Measurements from ENCODE around the gene ABHD10. TPM values are rescaled to one million over a fixed set of nuclear protein-coding genes. Genes with fewer than 3 reads are reported as not detected.
A peak's percentile ranks its signal among the peaks of the same experiment; 100 is the strongest.

Gene ABHD10
- total and polyA plus RNA-seq, 4 donors, result 8.6 to 21.6 (median 12.9) TPM

DNA sequence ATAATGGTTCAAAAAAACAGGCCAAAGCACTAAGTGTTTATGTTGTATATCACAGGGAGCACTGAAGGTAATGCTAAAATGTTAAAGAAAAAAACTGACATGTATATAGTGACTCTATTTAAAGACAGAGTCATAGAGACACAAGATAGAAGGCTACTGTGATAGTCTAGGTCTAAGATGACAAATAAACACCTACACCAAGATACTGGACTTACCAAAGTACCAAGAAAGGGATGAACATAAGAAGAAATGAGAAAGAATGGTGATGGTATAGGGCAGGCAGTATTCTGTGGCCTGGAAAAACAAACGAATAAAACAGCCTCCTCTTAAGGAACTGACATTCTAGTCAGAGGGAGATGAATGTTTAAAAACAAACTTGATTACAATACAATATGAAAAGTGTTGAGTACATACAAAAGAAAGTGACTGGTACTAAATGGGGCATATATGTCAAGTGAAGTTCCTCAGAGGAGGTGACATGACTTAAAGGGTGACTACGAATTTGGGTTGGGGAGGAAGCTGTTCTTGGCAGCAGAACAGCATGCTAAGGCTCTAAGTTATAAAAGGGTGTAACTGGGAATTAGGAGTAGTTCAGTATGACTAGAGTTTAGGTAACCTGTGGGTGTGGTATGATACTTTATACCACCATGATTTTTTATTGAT, 5.9 kb downstream of the ABHD10 start:
- H3K27ac ChIP-seq (ENCODE audit: low read depth in 1 of 2, low read length in 2 of 2), result no peak overlapping the region
- no peaks in the 10 kb centered on the region for H3K9me3 ChIP-seq (ENCODE audit: control insufficient read depth, low read length)
- peaks cover 0 to 3% of the 10 kb centered on the region in 2 donors for H3K4me1 ChIP-seq (ENCODE audit: control insufficient read depth in 1 of 2, insufficient read depth in 2 of 2, low read length in 2 of 2)
- H3K4me3 ChIP-seq (ENCODE audit: low read length in 2 of 2), result no peak overlapping the region
- DNase-seq (no peak), ATAC-seq (ENCODE audit: low FRiP score) (no peak)
- H3K36me3 ChIP-seq (ENCODE audit: control insufficient read depth in 1 of 2, insufficient read depth in 2 of 2, low read length in 1 of 2), result peaks cover 0 to 3% of the 10 kb centered on the region in 2 donors
- 20 to 34% methylated on average over 2 of the region's 2 CpGs for WGBS, 2 donors
- intact Hi-C loops (cut with DNase I), result loop anchor here in 1 of 2 donors (5.0 kb wide), 1 partner anchor 58 kb away; no protein-coding TSS in a partner anchor
- H3K27me3 ChIP-seq (ENCODE audit: control insufficient read depth in 1 of 2, insufficient read depth in 2 of 2, low read length in 1 of 2), result no peaks in the 10 kb centered on the region

GRCh38 chr3:111986800-111987199, 8.0 kb downstream of the ABHD10 start:
- Histone ChIP-seq H3K27me3 (ENCODE audit: control insufficient read depth in 1 of 2, insufficient read depth in 2 of 2, low read length in 1 of 2) (no peaks in the 10 kb centered on the region), H3K9me3 (ENCODE audit: control insufficient read depth, low read length) (no peaks in the 10 kb centered on the region), H3K4me1 (ENCODE audit: control insufficient read depth in 1 of 2, insufficient read depth in 2 of 2, low read length in 2 of 2) (peaks cover 0 to 2% of the 10 kb centered on the region in 2 donors), H3K36me3 (ENCODE audit: control insufficient read depth in 1 of 2, insufficient read depth in 2 of 2, low read length in 1 of 2) (peaks cover 2 to 3% of the 10 kb centered on the region in 2 donors), H3K27ac (ENCODE audit: low read depth in 1 of 2, low read length in 2 of 2) (no peak overlapping the region), H3K4me3 (ENCODE audit: low read length in 2 of 2) (no peak overlapping the region)
- ATAC-seq (ENCODE audit: low FRiP score) (no peak), DNase-seq (no peak)
- 86 to 89% methylated on average over 3 of the region's 3 CpGs for WGBS, 2 donors
- intact Hi-C loops (cut with DNase I), result loop anchor here in 1 of 2 donors (5.0 kb wide), 1 partner anchor 56 kb away; no protein-coding TSS in a partner anchor

- H3K27me3 ChIP-seq (ENCODE audit: control insufficient read depth in 1 of 2, insufficient read depth in 2 of 2, low read length in 1 of 2), result no peaks in the 10 kb centered on the region
- H3K9me3 ChIP-seq (ENCODE audit: control insufficient read depth, low read length), result no peaks in the 10 kb centered on the region
- ATAC-seq (ENCODE audit: low FRiP score), result peak; percentile 77
- WGBS, 2 donors, result 61 to 72% methylated on average over 3 of the region's 3 CpGs
- intact Hi-C loops (cut with DNase I), result loop anchor here in 1 of 2 donors (5.0 kb wide), 1 partner anchor 53 kb away; no protein-coding TSS in a partner anchor
- H3K27ac ChIP-seq (ENCODE audit: low read depth in 1 of 2, low read length in 2 of 2), result no peak overlapping the region
- H3K4me1 ChIP-seq (ENCODE audit: control insufficient read depth in 1 of 2, insufficient read depth in 2 of 2, low read length in 2 of 2), result no peaks in the 10 kb centered on the region
- DNase-seq, result no peak
- peaks cover 2 to 3% of the 10 kb centered on the region in 2 donors for H3K36me3 ChIP-seq (ENCODE audit: control insufficient read depth in 1 of 2, insufficient read depth in 2 of 2, low read length in 1 of 2)
- no peak overlapping the region for H3K4me3 ChIP-seq (ENCODE audit: low read length in 2 of 2)
Observed at GRCh38 chr3:111989061-111989678, 10.3 kb downstream of the ABHD10 start.

- intact Hi-C loops (cut with DNase I), result no loop called here
- no peak overlapping the region for H3K4me3 ChIP-seq (ENCODE audit: low read length in 2 of 2)
- WGBS, 2 donors, result 70 to 91% methylated on average over 2 of the region's 2 CpGs
- no peaks in the 10 kb centered on the region for H3K27me3 ChIP-seq (ENCODE audit: control insufficient read depth in 1 of 2, insufficient read depth in 2 of 2, low read length in 1 of 2)
- H3K36me3 ChIP-seq (ENCODE audit: control insufficient read depth in 1 of 2, insufficient read depth in 2 of 2, low read length in 1 of 2), result peaks cover 2 to 3% of the 10 kb centered on the region in 2 donors
- H3K27ac ChIP-seq (ENCODE audit: low read depth in 1 of 2, low read length in 2 of 2), result no peak overlapping the region
- DNase-seq (no peak), ATAC-seq (ENCODE audit: low FRiP score) (no peak)
- no peaks in the 10 kb centered on the region for H3K9me3 ChIP-seq (ENCODE audit: control insufficient read depth, low read length)
- no peaks in the 10 kb centered on the region for H3K4me1 ChIP-seq (ENCODE audit: control insufficient read depth in 1 of 2, insufficient read depth in 2 of 2, low read length in 2 of 2)
Observed at GRCh38 chr3:111993038-111993437, 14.2 kb downstream of the ABHD10 start.

GRCh38 chr3:111998636-111999483, 20.0 kb downstream of the ABHD10 start, which contains the start of gene TAGLN3:
Gene TAGLN3 (plus strand): TSS chr3:111998922. CDS start chr3:111999423, 501 bp downstream.
- H3K4me3 ChIP-seq (ENCODE audit: low read length in 2 of 2), result peak within 1 kb of the TSS; percentile 0 to 22
- H3K36me3 ChIP-seq (ENCODE audit: control insufficient read depth in 1 of 2, insufficient read depth in 2 of 2, low read length in 1 of 2), result no peaks in the 10 kb centered on the region
- 9 to 10% methylated on average over 30 of the region's 30 CpGs for WGBS, 2 donors
- DNase-seq (peak in 1 of 2 donors; percentile 75), ATAC-seq (ENCODE audit: low FRiP score) (peak; percentile 34)
- no peaks in the 10 kb centered on the region for H3K27me3 ChIP-seq (ENCODE audit: control insufficient read depth in 1 of 2, insufficient read depth in 2 of 2, low read length in 1 of 2)
- H3K27ac ChIP-seq (ENCODE audit: low read depth in 1 of 2, low read length in 2 of 2), result no peak within 1 kb of the TSS
- no peaks in the 10 kb centered on the region for H3K4me1 ChIP-seq (ENCODE audit: control insufficient read depth in 1 of 2, insufficient read depth in 2 of 2, low read length in 2 of 2)
- H3K9me3 ChIP-seq (ENCODE audit: control insufficient read depth, low read length), result no peaks in the 10 kb centered on the region
- intact Hi-C loops (cut with DNase I), result no loop called here

- WGBS, 2 donors, result 37 to 44% methylated on average over 19 of the region's 19 CpGs
- no peaks in the 10 kb centered on the region for H3K27me3 ChIP-seq (ENCODE audit: control insufficient read depth in 1 of 2, insufficient read depth in 2 of 2, low read length in 1 of 2)
- DNase-seq, result no peak
- H3K4me1 ChIP-seq (ENCODE audit: control insufficient read depth in 1 of 2, insufficient read depth in 2 of 2, low read length in 2 of 2), result no peaks in the 10 kb centered on the region
- intact Hi-C loops (cut with DNase I), result no loop called here
- peak overlapping the region; percentile 0 to 22 for H3K4me3 ChIP-seq (ENCODE audit: low read length in 2 of 2)
- H3K36me3 ChIP-seq (ENCODE audit: control insufficient read depth in 1 of 2, insufficient read depth in 2 of 2, low read length in 1 of 2), result no peaks in the 10 kb centered on the region
- H3K9me3 ChIP-seq (ENCODE audit: control insufficient read depth, low read length), result no peaks in the 10 kb centered on the region
- ATAC-seq (ENCODE audit: low FRiP score), result no peak
- H3K27ac ChIP-seq (ENCODE audit: low read depth in 1 of 2, low read length in 2 of 2), result no peak overlapping the region
Observed at GRCh38 chr3:111999484-112000324, 20.9 kb downstream of the ABHD10 start.

DNA sequence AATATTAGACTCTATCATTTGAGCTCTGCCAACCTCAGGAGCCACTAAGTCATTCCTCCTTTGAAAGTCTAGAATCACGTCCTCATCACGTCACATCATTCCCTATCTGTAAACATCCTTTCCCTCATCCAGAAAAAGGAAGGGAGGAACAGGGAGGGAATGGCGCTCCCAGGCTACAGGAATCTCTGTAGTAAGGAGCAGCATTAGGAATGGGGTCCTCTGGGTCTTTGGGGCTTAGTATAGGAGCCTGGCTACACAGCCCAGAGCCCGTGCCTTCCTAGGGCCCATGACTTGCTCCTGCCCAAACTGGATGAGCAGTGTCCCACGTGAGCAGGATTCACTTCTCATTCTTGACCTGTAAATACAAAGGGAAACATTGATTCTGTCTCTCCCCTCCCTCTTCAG, 21.5 kb downstream of the ABHD10 start:
- intact Hi-C loops (cut with DNase I), result no loop called here
- DNase-seq (no peak), ATAC-seq (ENCODE audit: low FRiP score) (no peak)
- no peaks in the 10 kb centered on the region for H3K4me1 ChIP-seq (ENCODE audit: control insufficient read depth in 1 of 2, insufficient read depth in 2 of 2, low read length in 2 of 2)
- H3K27me3 ChIP-seq (ENCODE audit: control insufficient read depth in 1 of 2, insufficient read depth in 2 of 2, low read length in 1 of 2), result no peaks in the 10 kb centered on the region
- H3K4me3 ChIP-seq (ENCODE audit: low read length in 2 of 2), result no peak overlapping the region
- 95 to 96% methylated on average over 5 of the region's 5 CpGs for WGBS, 2 donors
- H3K36me3 ChIP-seq (ENCODE audit: control insufficient read depth in 1 of 2, insufficient read depth in 2 of 2, low read length in 1 of 2), result no peaks in the 10 kb centered on the region
- no peak overlapping the region for H3K27ac ChIP-seq (ENCODE audit: low read depth in 1 of 2, low read length in 2 of 2)
- no peaks in the 10 kb centered on the region for H3K9me3 ChIP-seq (ENCODE audit: control insufficient read depth, low read length)

DNA sequence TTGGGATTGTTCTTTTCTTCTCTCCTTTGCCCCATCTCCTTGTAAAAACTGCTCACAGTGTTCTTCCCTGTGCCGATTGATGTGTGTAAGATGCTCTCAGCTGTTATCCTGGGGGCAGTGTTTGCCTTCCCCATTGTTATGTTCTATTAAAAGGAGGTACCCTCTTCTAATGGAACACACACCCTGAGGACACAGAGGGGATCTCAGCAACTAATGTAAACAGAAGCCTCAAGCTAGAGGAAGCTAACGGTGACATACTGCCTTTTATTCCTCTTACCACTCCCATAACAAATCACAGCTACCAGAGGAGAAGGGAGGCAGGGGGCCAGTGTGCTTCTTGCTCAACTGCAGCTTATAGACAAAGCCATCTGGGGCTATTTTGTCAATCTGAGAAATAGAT, 22.1 kb downstream of the ABHD10 start:
- no peaks in the 10 kb centered on the region for H3K36me3 ChIP-seq (ENCODE audit: control insufficient read depth in 1 of 2, insufficient read depth in 2 of 2, low read length in 1 of 2)
- no peaks in the 10 kb centered on the region for H3K4me1 ChIP-seq (ENCODE audit: control insufficient read depth in 1 of 2, insufficient read depth in 2 of 2, low read length in 2 of 2)
- intact Hi-C loops (cut with DNase I), result no loop called here
- H3K27me3 ChIP-seq (ENCODE audit: control insufficient read depth in 1 of 2, insufficient read depth in 2 of 2, low read length in 1 of 2), result no peaks in the 10 kb centered on the region
- 94 to 98% methylated on average over 2 of the region's 2 CpGs for WGBS, 2 donors
- ATAC-seq (ENCODE audit: low FRiP score) (no peak), DNase-seq (no peak)
- H3K27ac ChIP-seq (ENCODE audit: low read depth in 1 of 2, low read length in 2 of 2), result no peak overlapping the region
- H3K9me3 ChIP-seq (ENCODE audit: control insufficient read depth, low read length), result no peaks in the 10 kb centered on the region
- no peak overlapping the region for H3K4me3 ChIP-seq (ENCODE audit: low read length in 2 of 2)
